ENCODE measurements around the gene RIMS4.

DNA sequence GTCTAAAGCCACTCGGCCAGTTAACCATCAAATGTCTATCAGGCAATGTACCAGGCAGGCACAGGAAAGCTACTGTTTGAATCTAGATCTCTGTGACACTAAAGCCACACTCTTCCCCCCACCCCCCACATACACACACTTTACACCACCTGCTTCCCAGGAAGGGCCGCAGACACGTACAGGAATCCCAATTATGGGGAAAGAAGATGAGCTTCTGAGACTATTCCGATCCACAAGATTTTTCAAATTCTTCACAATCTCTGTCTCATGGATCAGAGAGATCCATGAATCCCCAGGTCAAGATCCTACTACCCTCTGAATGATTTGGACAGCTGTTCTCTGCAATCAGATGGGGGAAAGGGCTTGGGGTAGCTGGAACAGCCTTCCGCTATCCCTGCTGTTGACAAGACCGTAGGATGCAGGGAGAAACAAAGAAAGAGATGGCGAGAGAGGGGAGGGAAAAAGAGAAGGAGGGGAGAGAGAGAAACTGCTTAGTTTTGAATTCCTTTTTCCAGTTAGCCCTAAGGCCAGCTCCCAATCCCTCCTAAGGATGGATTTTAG, 25.4 kb upstream of the RIMS4 start:
- TF ChIP-seq, protein P1, sequence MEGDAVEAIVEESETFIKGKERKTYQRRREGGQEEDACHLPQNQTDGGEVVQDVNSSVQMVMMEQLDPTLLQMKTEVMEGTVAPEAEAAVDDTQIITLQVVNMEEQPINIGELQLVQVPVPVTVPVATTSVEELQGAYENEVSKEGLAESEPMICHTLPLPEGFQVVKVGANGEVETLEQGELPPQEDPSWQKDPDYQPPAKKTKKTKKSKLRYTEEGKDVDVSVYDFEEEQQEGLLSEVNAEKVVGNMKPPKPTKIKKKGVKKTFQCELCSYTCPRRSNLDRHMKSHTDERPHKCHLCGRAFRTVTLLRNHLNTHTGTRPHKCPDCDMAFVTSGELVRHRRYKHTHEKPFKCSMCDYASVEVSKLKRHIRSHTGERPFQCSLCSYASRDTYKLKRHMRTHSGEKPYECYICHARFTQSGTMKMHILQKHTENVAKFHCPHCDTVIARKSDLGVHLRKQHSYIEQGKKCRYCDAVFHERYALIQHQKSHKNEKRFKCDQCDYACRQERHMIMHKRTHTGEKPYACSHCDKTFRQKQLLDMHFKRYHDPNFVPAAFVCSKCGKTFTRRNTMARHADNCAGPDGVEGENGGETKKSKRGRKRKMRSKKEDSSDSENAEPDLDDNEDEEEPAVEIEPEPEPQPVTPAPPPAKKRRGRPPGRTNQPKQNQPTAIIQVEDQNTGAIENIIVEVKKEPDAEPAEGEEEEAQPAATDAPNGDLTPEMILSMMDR (IDR thresholded peaks at IDR 0.05; ENCODE audit: low read depth, low read length, missing input control) = no peak
- TF ChIP-seq RXRA (IDR thresholded peaks at IDR 0.05) = no peak
- TF ChIP-seq, protein P2, sequence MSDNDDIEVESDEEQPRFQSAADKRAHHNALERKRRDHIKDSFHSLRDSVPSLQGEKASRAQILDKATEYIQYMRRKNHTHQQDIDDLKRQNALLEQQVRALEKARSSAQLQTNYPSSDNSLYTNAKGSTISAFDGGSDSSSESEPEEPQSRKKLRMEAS (IDR thresholded peaks at IDR 0.05) = no peak
- no peak for TF ChIP-seq GABPA (IDR thresholded peaks at IDR 0.05 in 1 of 2, conservative IDR thresholded peaks at IDR 0.05 in 1 of 2)

Measured in liver (tissue), 3 donors.